Activated naive CD4-positive, alpha-beta T cell treated with anti-CD3 and anti-CD28 coated beads for 36 hours (primary cell): ENCODE data around the gene RPLP1. TPM values are rescaled to one million over a fixed set of nuclear protein-coding genes. Genes with fewer than 3 reads are reported as not detected.
"Not testable (repeated sequence)": the region's sequence is repeated elsewhere in the genome, so short reads cannot be mapped to it uniquely, and the experiment has no call there.

Experiments used
- CTCF ChIA-PET: fragments of 350-600 bp; sonication (Branson Sonifier 250); formaldehyde crosslinking; loops from one replicate; lab custom pipeline; 2021; ENCODE audit warnings: antibody characterized with exemption; lab: Charles Lee
- DNase-seq: peaks from one replicate; pipeline ENCODE4 v3.0.0-alpha.2; 2020
- H3K27ac Mint-ChIP-seq: one replicate; pipeline ENCODE4 v1.8.0; 2021; ENCODE audit warnings: mild to moderate bottlenecking, mixed read lengths
- H3K27me3 Mint-ChIP-seq: one replicate; pipeline ENCODE4 v1.8.0; 2021; ENCODE audit warnings: low read depth, mixed read lengths
- H3K36me3 Mint-ChIP-seq: one replicate; pipeline ENCODE4 v1.8.0; 2021; ENCODE audit warnings: low read depth, mixed read lengths
- H3K4me1 Mint-ChIP-seq: one replicate; pipeline ENCODE4 v1.8.0; 2021; ENCODE audit warnings: low read depth, mixed read lengths
- H3K4me3 Mint-ChIP-seq: one replicate; pipeline ENCODE4 v1.8.0; 2021; ENCODE audit warnings: mild to moderate bottlenecking, moderate library complexity, mixed read lengths
- H3K9me3 Mint-ChIP-seq: one replicate; pipeline ENCODE4 v1.8.0; 2021; ENCODE audit warnings: mixed read lengths
- intact Hi-C: fragments of 100-400 bp; cut with micrococcal nuclease; formaldehyde crosslinking; loops from one replicate; pipeline ENCODE4 v1.15.1; 2023
- total RNA-seq, 2 experiments: library from RNA; stranded (reverse); gene quantifications; one replicate each; pipeline ENCODE4 v1.2.3, GENCODE V29; 2021

The RPLP1 gene
- total RNA-seq, 2 experiments from 2014 or later = 2,674 to 2,950 TPM

DNA sequence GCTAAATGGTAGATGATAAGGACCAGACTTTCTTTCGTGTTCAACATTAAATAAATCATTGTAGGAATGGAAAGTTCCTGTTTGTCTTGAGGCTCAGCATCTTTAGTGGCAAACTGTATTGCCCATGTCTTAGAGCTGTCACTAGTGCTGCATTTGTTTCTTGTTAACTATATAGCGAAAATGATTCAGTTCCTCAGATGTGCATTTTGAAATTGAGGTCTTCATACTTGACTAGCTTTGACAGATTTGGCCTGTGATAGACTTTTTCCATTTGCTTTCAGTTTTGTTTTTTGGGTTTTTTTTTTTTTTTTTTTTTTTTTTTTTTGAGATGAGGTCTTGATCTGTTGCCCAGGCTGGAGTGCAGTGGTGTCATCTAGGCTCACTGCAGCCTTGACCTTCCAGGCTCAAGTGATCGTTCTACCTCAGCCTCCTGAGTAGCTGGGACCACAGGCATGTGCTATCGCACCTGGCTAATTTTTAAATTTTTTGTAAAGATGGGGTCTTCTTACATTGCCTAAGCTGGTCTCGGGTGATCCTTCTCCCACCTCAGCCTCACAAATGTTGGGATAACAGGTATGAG lies 9.5 kb upstream of the RPLP1 start:
- intact Hi-C loops = loop anchor here (1.0 kb wide), 1 partner anchor 9 kb away; the partner anchor contains the start of gene RPLP1
- Mint-ChIP-seq H3K4me1 (peaks cover 20% of the 10 kb centered on the region), H3K36me3 (peaks cover 55% of the 10 kb centered on the region), H3K27ac (peak overlapping the region; percentile 27), H3K27me3 (no peaks in the 10 kb centered on the region), H3K4me3 (no peak overlapping the region), H3K9me3 (no peaks in the 10 kb centered on the region)
- CTCF ChIA-PET = no interaction called here
- no peak for DNase-seq

DNA sequence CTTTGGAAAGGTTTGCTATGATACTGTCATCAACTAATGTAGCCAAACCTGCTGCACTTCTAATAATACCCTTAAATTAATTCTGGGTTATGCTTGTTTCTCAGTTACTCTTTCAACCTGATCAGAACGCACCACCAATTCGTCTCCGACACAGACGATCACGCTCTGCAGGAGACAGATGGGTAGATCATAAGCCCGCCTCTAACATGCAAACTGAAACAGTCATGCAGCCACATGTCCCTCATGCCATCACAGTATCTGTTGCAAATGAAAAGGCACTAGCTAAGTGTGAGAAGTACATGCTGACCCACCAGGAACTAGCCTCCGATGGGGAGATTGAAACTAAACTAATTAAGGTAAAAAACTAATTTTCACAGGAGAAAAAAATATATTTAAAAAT lies 7.9 kb upstream of the RPLP1 start:
- Mint-ChIP-seq H3K27me3 (no peaks in the 10 kb centered on the region), H3K4me1 (peaks cover 20% of the 10 kb centered on the region), H3K9me3 (no peaks in the 10 kb centered on the region), H3K4me3 (no peak overlapping the region), H3K36me3 (peaks cover 46% of the 10 kb centered on the region), H3K27ac (no peak overlapping the region)
- CTCF ChIA-PET = interaction anchor here (0.5 to 1.1 kb wide), 2 partner anchors 17 to 34 kb away, joined by 3 to 7 read pairs; no protein-coding TSS in a partner anchor
- intact Hi-C loops = no loop called here
- DNase-seq = no peak

GRCh38 chr15:69446953-69447352 lies 5.7 kb upstream of the RPLP1 start:
- Mint-ChIP-seq H3K27ac (no peak overlapping the region), H3K27me3 (no peaks in the 10 kb centered on the region), H3K4me1 (peaks cover 20% of the 10 kb centered on the region), H3K36me3 (peaks cover 31% of the 10 kb centered on the region), H3K4me3 (no peak overlapping the region), H3K9me3 (no peaks in the 10 kb centered on the region)
- CTCF ChIA-PET = no interaction called here
- DNase-seq = no peak
- intact Hi-C loops = no loop called here

DNA sequence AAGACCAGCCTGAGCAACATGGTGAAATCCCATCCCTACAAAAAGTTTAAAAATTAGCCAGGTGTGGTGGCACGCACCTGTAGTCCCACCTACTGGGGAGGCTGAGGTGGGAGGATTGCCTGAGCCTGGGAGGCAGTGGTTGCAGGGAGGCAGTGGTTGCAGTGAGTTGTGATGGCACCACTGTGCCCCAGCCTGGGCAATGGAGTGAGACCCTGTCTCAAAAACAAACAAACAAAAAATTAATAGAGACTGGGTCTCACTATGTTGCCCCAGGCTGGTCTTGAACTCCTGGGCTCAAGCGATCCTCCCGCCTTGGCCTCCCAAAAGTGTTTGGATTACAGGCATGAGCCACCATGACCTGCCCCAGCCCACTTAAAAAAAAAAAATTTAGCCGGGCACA lies 2.4 kb upstream of the RPLP1 start:
- H3K4me3 Mint-ChIP-seq, H3K27me3 Mint-ChIP-seq, H3K9me3 Mint-ChIP-seq, H3K27ac Mint-ChIP-seq, DNase-seq: not testable (repeated sequence)
- Mint-ChIP-seq H3K4me1 (peaks cover 16% of the 10 kb centered on the region), H3K36me3 (peaks cover 44% of the 10 kb centered on the region)
- intact Hi-C loops = loop anchor here (5.0 kb wide), 2 partner anchors 288 to 633 kb away; partner anchors contain the start of gene GLCE
- CTCF ChIA-PET = interaction anchor here (1.2 to 1.4 kb wide), 2 partner anchors 18 to 55 kb away, joined by 4 to 7 read pairs; no protein-coding TSS in a partner anchor

- H3K27me3 Mint-ChIP-seq = no peaks in the 10 kb centered on the region
- peak overlapping the region; percentile 99 for H3K4me3 Mint-ChIP-seq
- DNase-seq = no peak
- H3K36me3 Mint-ChIP-seq = peaks cover 45% of the 10 kb centered on the region
- intact Hi-C loops = loop anchor here (5.0 kb wide), 2 partner anchors 289 to 634 kb away; partner anchors contain the start of gene GLCE
- CTCF ChIA-PET = interaction anchor here (1.0 to 3.8 kb wide), 8 partner anchors 10 to 58 kb away, joined by 3 to 21 read pairs (median 4); no protein-coding TSS in a partner anchor
- H3K9me3 Mint-ChIP-seq = no peaks in the 10 kb centered on the region
- peak overlapping the region; percentile 99 for H3K27ac Mint-ChIP-seq
- H3K4me1 Mint-ChIP-seq = peaks cover 23% of the 10 kb centered on the region
These were observed 1.5 kb upstream of the RPLP1 start for GRCh38 chr15:69450968-69451695.

DNA sequence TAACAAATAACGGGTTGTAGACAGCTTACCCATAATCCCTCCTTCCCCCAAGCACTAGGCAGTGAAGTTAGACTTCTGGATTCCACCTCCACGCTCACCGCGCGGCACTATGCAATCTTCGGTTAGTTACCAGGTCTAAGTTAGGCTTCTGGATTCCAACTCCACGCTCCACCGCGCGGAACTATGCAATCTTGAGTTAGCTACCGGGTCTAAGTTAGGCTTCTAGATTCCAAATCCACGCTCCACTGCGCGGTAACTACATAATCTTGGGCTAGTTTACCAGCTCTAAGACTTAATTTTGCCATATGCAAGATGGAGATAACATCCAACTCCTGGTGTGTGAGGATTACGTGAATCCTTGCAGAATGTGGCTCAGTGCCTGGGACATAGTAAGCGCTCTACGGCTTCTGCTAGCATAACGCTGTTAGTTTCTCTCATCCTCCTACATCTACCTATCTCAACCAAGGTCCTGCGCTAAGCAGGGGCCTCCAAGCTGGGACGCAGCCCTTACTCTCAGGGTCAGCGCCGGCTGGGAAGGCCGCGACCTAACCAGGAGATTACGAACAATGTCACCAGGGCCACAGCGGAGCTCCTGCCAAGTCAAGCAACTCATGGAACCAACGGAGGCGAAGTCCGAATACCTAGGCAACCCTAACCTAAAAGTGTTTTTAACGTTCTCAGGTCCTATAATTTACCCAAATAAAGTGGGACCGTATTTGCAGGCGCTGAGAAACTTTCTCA lies 497 bp upstream of the RPLP1 start:
- CTCF ChIA-PET = interaction anchor here (1.0 to 3.8 kb wide), 8 partner anchors 10 to 59 kb away, joined by 3 to 21 read pairs (median 6); no protein-coding TSS in a partner anchor
- Mint-ChIP-seq H3K27me3 (no peaks in the 10 kb centered on the region), H3K27ac (peak overlapping the region; percentile 99), H3K4me1 (peaks cover 27% of the 10 kb centered on the region), H3K4me3 (peak overlapping the region; percentile 99), H3K36me3 (peaks cover 42% of the 10 kb centered on the region), H3K9me3 (no peaks in the 10 kb centered on the region)
- intact Hi-C loops = loop anchor here (1.0 to 5.0 kb wide), 7 partner anchors 9 to 647 kb away; partner anchors contain the start of genes GLCE and KIF23
- DNase-seq = peak; percentile 39

DNA sequence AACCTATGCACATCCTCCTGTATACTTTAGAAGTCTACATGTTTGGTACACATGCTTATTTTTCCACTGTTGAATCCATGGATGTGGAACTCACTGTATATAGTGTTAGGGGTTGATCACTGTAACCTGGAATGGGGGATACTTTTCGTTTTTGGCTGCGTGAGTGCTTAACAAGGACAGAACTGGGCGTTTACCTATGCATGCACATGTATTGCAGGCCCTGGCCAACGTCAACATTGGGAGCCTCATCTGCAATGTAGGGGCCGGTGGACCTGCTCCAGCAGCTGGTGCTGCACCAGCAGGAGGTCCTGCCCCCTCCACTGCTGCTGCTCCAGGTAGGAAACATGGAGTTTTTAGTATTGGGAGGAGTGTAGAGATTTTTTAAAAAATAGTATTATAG lies 2.3 kb downstream of the RPLP1 start:
- H3K27ac Mint-ChIP-seq = no peak overlapping the region
- CTCF ChIA-PET = interaction anchor here (0.7 to 3.8 kb wide), 3 partner anchors 8 to 13 kb away, joined by 3 to 21 read pairs (median 17); no protein-coding TSS in a partner anchor
- no peak for DNase-seq
- no peaks in the 10 kb centered on the region for H3K9me3 Mint-ChIP-seq
- no peaks in the 10 kb centered on the region for H3K27me3 Mint-ChIP-seq
- peak overlapping the region; percentile 99 for H3K4me3 Mint-ChIP-seq
- peaks cover 38% of the 10 kb centered on the region for H3K36me3 Mint-ChIP-seq
- intact Hi-C loops = loop anchor here (5.0 kb wide), 2 partner anchors 293 to 638 kb away; partner anchors contain the start of gene GLCE
- H3K4me1 Mint-ChIP-seq = peaks cover 30% of the 10 kb centered on the region

DNA sequence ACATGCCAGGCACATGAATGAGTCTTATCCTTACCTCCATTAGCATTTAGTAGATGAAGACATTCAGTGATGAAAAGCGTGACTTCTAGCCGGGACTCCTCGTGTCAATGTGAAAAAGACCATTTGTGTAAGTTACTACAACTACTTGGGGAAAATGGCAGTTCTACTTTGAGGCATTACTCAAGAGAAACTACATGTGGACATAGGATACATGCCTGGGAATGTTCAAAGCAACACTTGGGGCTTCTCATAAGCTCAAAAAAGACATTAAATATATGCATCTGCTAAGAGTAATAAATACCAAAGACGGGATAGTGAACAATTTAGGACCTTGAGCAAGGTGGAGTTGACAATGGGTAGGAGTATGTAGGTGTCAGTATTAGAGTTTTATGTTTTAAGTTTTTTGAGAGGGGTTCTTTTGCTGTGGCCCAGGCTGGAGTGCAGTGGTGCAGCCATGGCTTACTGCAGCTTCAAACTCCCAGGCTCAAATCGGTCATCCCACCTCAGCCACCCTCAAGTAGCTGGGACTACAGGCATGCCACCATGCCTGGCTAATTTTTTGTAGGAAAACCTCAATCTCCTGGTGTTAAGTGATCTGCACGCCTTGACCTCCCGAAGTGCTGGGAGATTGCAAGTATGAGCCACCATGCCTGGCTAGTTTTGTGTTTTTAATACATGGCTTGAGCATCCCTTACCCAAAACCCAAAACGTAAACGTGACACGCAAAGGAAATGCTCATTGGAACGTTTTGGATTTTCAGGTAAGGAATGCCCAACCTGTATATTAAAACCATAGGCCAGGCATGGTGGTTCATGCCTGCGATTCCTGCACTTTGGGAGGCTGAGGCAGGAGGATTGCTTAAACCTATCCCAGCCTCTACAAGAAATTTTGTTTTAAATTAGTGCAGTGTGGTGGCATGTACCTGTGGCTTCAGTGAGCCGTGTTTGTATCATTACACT lies 3.9 kb downstream of the RPLP1 start:
- peaks cover 38% of the 10 kb centered on the region for H3K36me3 Mint-ChIP-seq
- intact Hi-C loops = no loop called here

GRCh38 chr15:69457304-69458280 lies 5.0 kb downstream of the RPLP1 start:
- Mint-ChIP-seq H3K9me3 (no peaks in the 10 kb centered on the region), H3K27ac (no peak overlapping the region), H3K27me3 (no peaks in the 10 kb centered on the region), H3K4me1 (peaks cover 38% of the 10 kb centered on the region), H3K36me3 (peaks cover 38% of the 10 kb centered on the region), H3K4me3 (no peak overlapping the region)
- CTCF ChIA-PET = interaction anchor here (0.6 to 1.4 kb wide), 4 partner anchors 9 to 423 kb away, joined by 3 to 4 read pairs (median 3); no protein-coding TSS in a partner anchor
- intact Hi-C loops = no loop called here
- no peak for DNase-seq

More for the DNA sequence above, 3.9 kb downstream of the RPLP1 start:
- Mint-ChIP-seq H3K27ac (peak overlapping the region; percentile 24), H3K4me1 (peaks cover 35% of the 10 kb centered on the region), H3K27me3 (no peaks in the 10 kb centered on the region), H3K9me3 (no peaks in the 10 kb centered on the region), H3K4me3 (no peak overlapping the region)
- CTCF ChIA-PET = interaction anchor here (1.0 to 1.4 kb wide), 4 partner anchors 9 to 62 kb away, joined by 3 to 4 read pairs (median 4); no protein-coding TSS in a partner anchor
- no peak for DNase-seq

- CTCF ChIA-PET = no interaction called here
- H3K27ac Mint-ChIP-seq = no peak overlapping the region
These were observed 6.4 kb downstream of the RPLP1 start for GRCh38 chr15:69459066-69459465.

More at GRCh38 chr15:69459066-69459465, 6.4 kb downstream of the RPLP1 start:
- H3K4me1 Mint-ChIP-seq = peaks cover 38% of the 10 kb centered on the region
- H3K36me3 Mint-ChIP-seq = peaks cover 27% of the 10 kb centered on the region
- H3K4me3 Mint-ChIP-seq = no peak overlapping the region
- H3K27me3 Mint-ChIP-seq = no peaks in the 10 kb centered on the region
- intact Hi-C loops = no loop called here
- no peaks in the 10 kb centered on the region for H3K9me3 Mint-ChIP-seq
- DNase-seq = no peak
